Muscle layer of colon (tissue), 2 donors: ENCODE data around the gene NFILZ.
"Not testable (repeated sequence)": the region's sequence is repeated elsewhere in the genome, so short reads cannot be mapped to it uniquely, and the experiment has no call there.

ENCODE experiments used
- H3K27ac ChIP-seq: one replicate; pipeline ENCODE4 v1.7.0; 2013; ENCODE audit warnings: low read depth, mild to moderate bottlenecking, low read length, moderate library complexity
- H3K27me3 ChIP-seq, 2 donors: one replicate each; pipeline ENCODE4 v1.7.0; 2013; ENCODE audit warnings: low read length in 2 of 2, mild to moderate bottlenecking in 2 of 2; ENCODE audit not compliant: insufficient read depth in 2 of 2, control insufficient read depth in 1 of 2
- H3K36me3 ChIP-seq: one replicate; pipeline ENCODE4 v1.7.0; 2013; ENCODE audit warnings: mild to moderate bottlenecking, low read length; ENCODE audit not compliant: insufficient read depth
- H3K4me1 ChIP-seq: one replicate; pipeline ENCODE4 v1.7.0; 2013; ENCODE audit warnings: mild to moderate bottlenecking, low read length; ENCODE audit not compliant: insufficient read depth
- H3K4me3 ChIP-seq, 2 donors: one replicate each; pipeline ENCODE4 v1.7.0; 2013; ENCODE audit warnings: low read length in 2 of 2, low read depth in 1 of 2, mild to moderate bottlenecking in 1 of 2, moderate library complexity in 1 of 2
- H3K9ac ChIP-seq: one replicate; pipeline ENCODE4 v1.7.0; 2013; ENCODE audit warnings: low read length
- H3K9me3 ChIP-seq: one replicate; pipeline ENCODE4 v1.7.0; 2013; ENCODE audit warnings: mild to moderate bottlenecking, low read length
- donor health status: abdominal sarcoma.
- donor health status: Adenocarcinoma of cecum.

NFILZ gene

DNA sequence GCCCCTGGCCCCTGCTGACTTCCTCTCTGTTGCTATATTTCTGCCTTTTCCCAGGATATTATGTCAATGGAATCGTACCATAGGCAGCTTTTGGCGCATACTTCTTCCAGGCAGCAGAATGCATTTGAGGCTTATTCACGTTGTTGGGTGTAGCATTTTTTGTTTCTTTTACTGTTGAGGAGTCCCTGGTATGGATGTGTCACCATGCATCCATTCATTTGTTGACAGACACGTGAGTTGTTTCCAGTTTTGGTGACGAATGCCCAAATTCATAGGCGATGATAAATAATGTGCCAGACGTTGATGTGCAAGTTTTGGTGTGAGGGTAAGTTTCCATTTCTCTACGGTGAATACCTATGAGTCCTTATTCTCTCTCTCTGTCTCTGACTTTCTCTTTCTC, 5.0 kb downstream of the NFILZ start:
- H3K36me3 ChIP-seq: no peaks in the 10 kb centered on the region
- H3K9ac ChIP-seq: no peak overlapping the region
- H3K4me3 ChIP-seq: no peak overlapping the region
- H3K27ac ChIP-seq: no peak overlapping the region
- no peaks in the 10 kb centered on the region for H3K4me1 ChIP-seq
- H3K27me3 ChIP-seq: no peaks in the 10 kb centered on the region
- H3K9me3 ChIP-seq: no peaks in the 10 kb centered on the region

DNA sequence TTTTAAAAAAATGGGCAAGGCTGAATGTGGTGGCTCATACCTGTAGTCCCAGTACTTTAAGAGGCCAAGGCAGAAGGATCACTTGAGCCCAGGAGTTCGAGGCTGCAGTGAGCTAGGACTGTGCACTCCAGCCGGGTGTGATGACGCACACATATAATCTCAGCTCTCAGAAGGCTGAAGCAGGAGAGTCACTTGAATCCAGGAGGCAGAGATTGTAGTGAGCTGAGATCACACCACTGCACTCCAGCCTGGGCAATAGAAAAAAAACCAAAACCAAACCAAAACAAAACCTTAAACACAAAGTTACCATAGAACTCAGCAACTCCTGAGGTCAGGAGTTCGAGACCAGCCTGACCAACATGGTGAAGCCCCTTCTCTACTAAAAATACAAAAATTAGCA, 6.6 kb downstream of the NFILZ start:
- H3K9me3 ChIP-seq, H3K4me1 ChIP-seq, H3K9ac ChIP-seq, H3K4me3 ChIP-seq, H3K36me3 ChIP-seq, H3K27ac ChIP-seq, H3K27me3 ChIP-seq: not testable (repeated sequence)

DNA sequence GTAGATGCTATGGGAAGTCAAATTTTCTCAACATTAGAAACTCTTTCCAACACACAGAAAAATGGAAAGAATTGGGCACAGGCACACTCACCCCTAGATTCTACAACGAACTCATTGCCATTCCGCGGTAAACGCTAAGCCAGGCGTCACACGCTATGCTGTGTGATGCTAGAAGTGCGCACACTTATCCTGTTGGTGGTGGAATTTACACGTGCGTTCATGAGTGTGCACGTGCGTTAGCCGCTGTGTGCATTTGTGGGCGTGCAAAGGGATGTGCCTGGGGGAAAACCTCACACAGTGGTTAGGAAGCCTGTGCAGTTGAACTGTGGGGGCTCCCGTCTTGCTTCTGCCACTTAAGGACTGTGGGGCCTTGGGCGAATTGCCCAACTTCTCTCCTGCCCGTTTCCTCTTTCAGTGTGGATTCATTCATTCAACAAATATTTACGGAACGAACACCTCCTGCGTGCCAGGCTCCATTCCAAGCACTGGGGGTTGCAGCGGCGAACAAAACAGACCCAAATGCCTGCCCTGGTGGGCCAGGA, 7.7 kb downstream of the NFILZ start:
- no peaks in the 10 kb centered on the region for H3K36me3 ChIP-seq
- H3K4me3 ChIP-seq: no peak overlapping the region
- H3K27me3 ChIP-seq: no peaks in the 10 kb centered on the region
- no peaks in the 10 kb centered on the region for H3K4me1 ChIP-seq
- no peak overlapping the region for H3K27ac ChIP-seq
- no peaks in the 10 kb centered on the region for H3K9me3 ChIP-seq
- H3K9ac ChIP-seq: no peak overlapping the region

DNA sequence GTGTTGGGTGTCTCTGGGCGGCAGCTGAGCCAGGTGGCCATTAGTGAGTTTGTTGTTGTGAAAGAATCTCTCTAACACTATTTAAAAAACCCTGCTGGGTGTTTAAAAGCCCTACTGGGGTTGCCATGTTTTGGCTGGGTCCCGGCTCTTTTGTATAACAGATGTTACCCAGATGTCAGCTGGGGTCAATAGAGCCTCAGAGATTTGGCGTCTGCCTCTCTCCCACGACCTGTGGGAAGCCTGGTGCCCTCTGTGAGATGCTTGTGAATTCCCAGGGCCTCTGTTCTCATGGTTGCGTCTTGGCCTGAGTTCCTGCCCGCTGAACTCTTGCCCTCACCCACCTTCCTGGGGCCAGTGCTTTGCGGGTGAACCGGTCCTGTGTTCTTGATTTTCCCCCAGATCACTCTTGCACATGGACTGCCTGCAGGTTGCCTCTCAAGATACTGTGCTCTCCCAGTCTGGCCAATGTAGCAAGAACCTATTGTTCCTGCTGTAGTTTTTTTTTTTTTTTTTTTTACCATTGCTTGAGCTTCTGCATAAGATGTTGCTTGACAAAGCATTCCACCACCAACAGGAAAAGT, 9.5 kb downstream of the NFILZ start:
- Histone ChIP-seq H3K9ac (no peak overlapping the region), H3K4me1 (no peaks in the 10 kb centered on the region), H3K27ac (no peak overlapping the region), H3K4me3 (no peak overlapping the region), H3K36me3 (no peaks in the 10 kb centered on the region), H3K27me3 (no peaks in the 10 kb centered on the region), H3K9me3 (no peaks in the 10 kb centered on the region)

DNA sequence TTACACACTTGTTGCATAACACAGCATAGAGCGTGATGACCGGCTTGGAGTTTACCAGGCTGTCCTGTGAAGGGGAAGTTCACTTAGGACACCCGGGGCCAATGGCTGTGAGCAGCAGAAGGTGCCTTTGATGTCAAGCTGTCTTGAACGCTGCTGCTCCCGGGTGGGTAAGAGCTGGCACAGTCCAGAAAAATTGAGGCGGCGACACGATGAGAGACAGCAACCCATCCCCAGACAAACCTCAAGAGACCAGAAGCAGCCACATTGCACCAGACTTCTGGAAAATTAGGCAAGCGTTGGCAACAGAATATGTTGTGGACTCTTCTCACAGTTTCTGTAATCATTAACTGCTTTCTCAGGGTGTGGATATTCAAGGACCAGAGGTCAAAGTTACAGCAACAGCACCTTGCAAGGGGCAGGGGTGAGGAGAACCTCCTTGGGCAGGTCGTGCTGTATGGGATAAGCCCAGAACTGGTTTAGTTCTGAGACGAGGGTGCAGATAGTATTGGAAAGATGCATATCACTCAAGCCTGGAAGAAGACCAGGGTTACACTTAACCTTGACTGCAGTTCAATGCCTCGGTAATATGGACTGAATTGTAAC, 10.1 kb downstream of the NFILZ start:
- H3K27me3 ChIP-seq: no peaks in the 10 kb centered on the region
- no peak overlapping the region for H3K4me3 ChIP-seq
- no peak overlapping the region for H3K9ac ChIP-seq
- no peaks in the 10 kb centered on the region for H3K36me3 ChIP-seq
- no peaks in the 10 kb centered on the region for H3K9me3 ChIP-seq
- no peaks in the 10 kb centered on the region for H3K4me1 ChIP-seq
- H3K27ac ChIP-seq: no peak overlapping the region

DNA sequence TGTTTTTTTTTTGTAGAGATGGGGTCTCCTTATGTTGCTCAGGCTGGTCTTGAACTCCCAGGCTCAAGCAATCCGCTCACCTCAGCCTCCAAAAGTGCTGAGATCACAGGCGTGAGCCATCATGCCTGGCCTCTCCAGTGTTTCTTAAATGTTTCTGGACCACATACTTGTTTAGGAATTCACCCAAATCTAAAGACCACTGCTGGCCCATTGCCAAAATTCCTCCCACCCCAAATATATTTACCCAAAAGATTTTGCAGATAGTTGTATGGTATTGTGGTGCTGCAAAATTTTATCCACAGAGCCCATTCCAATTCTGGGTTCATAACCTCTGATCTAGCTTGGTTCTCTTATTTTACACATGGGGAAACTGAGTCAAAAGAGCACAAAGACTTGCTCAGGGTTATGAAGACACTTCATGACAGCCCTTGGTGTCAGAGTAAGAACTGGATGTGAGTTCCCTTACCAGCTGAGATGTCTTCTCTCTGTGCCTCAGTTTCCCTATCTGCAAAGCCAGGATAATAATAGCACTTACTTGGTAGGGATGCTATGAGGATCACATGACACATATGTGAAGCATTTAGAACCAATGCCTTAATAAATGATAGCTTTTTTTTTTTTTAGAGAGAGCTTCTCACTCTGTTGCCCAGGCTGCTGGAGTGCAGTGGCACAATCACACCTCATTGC, 10.9 kb downstream of the NFILZ start:
- Histone ChIP-seq H3K36me3 (no peaks in the 10 kb centered on the region), H3K27ac (no peak overlapping the region), H3K9ac (no peak overlapping the region), H3K27me3 (peaks cover 0 to 4% of the 10 kb centered on the region in 2 donors), H3K4me3 (no peak overlapping the region), H3K4me1 (no peaks in the 10 kb centered on the region), H3K9me3 (no peaks in the 10 kb centered on the region)

DNA sequence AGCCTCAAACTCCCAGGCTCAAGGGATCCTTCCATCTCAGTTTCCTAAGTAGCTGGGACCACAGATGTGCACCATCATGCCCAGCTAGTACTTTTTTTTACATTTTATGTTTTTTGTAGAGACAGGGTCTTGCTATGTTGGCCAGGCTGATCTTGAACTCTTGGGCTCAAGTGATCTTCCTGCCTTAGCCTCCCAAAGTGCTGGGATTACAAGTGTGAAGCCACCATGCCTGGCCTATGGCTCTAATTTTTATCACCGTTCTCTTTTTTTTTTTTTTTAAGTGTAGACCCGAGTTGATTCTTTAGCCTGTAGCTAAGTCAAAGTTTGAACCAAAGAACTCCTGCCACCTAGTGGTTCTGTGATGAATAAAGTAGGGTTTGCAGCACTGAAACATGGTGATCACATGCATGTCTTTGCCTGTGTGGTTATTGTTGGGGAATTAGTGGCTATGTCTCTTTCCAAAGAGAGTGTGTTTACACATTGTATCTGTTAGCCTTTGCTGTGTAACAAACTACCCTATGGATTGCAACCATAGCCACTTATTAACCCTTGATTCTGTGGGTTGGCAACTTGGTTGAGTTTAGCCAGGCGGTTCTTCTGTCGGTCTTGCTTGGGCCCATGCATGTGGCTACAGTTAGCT, 11.6 kb downstream of the NFILZ start:
- H3K27me3 ChIP-seq: peaks cover 0 to 7% of the 10 kb centered on the region in 2 donors
- no peak overlapping the region for H3K4me3 ChIP-seq
- no peaks in the 10 kb centered on the region for H3K36me3 ChIP-seq
- H3K9me3 ChIP-seq: no peaks in the 10 kb centered on the region
- H3K27ac ChIP-seq: no peak overlapping the region
- H3K9ac ChIP-seq: no peak overlapping the region
- no peaks in the 10 kb centered on the region for H3K4me1 ChIP-seq

DNA sequence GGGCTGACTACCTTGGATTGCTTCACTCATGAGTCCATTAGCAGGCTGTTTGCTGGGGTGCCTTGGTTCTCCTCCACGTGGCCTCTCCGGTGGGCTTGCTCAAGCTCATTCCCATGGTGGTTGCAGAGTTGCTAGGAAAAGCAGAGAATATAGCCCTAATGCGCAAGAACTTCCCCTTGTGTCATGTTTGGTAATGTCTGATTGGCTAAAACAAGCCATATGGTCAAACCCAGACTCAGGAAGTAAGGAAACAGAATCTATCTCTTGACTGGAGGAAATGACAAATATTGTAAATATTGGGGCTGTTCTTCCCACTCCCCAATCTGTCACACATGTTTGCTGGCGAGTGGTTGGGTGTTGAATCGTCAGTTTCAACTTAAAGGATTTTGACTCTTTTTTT, 12.1 kb downstream of the NFILZ start:
- H3K9ac ChIP-seq: no peak overlapping the region

DNA sequence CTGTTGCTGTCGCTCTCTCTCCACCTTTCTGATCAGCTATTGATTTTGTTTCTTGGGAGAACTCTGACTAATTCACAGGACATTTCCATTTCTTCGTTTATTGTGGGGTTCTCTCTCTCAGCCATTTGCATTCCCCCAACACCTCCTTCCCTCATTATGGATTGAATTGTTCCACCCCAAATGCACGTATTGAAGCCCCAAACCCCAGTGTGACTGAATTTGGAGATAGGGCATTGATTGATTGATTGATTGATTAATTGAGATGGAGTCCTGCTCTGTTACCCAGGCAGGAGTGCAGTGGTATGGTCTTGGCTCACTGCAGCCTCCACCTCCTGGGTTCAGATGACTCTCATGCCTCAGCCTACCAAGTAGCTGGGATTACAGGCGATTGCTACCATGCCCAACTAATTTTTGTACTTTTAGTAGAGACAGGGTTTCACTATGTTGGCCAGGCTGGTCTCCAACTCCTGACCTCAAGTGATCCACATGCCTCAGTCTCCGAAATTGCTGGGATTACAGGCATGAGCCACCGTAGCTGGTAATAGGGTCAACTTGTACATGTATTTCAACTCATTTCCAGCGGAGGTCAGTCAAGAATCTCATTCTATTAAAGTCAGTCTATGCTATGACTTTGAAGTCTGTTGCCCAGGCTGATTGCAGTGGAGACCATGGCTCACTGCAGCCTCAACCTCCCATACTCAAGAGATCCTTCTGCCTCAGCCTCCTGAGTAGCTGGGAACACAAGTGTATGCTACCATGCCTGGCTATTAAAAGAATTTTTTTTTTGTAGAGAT, 13.6 kb downstream of the NFILZ start:
- Histone ChIP-seq H3K9me3 (no peaks in the 10 kb centered on the region), H3K4me3 (no peak overlapping the region), H3K36me3 (no peaks in the 10 kb centered on the region), H3K27me3 (peaks cover 0 to 7% of the 10 kb centered on the region in 2 donors), H3K27ac (no peak overlapping the region), H3K9ac (no peak overlapping the region), H3K4me1 (no peaks in the 10 kb centered on the region)

More for the DNA sequence above, 12.1 kb downstream of the NFILZ start:
- H3K27ac ChIP-seq: no peak overlapping the region
- no peaks in the 10 kb centered on the region for H3K4me1 ChIP-seq
- no peaks in the 10 kb centered on the region for H3K9me3 ChIP-seq
- H3K36me3 ChIP-seq: no peaks in the 10 kb centered on the region
- H3K4me3 ChIP-seq: no peak overlapping the region
- H3K27me3 ChIP-seq: peaks cover 0 to 7% of the 10 kb centered on the region in 2 donors

DNA sequence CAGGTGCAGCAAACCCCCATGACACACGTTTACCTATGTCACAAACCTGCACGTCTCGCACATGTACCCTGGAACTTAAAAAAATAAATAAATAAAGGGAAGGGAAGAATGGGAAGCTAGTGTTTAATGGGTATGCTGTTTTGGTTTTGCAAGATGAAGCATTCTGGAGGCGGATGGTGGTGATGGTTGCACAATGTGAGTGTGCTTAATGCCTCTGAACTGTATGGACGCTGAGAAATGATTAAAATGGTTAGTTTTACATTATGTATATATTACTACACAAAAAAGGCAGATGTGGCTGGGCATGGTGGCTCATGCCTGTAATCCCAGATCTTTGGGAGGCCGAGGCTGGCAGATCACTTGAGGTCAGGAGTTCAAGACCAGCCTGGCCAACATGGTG, 17.8 kb downstream of the NFILZ start:
- no peaks in the 10 kb centered on the region for H3K9me3 ChIP-seq
- H3K36me3 ChIP-seq: no peaks in the 10 kb centered on the region
- H3K4me1 ChIP-seq: no peaks in the 10 kb centered on the region
- H3K27ac ChIP-seq: no peak overlapping the region
- H3K27me3 ChIP-seq: peaks cover 0 to 7% of the 10 kb centered on the region in 2 donors
- H3K9ac ChIP-seq: no peak overlapping the region
- H3K4me3 ChIP-seq: no peak overlapping the region
